ENCODE results near the gene CSNK2A2.

The CSNK2A2 gene

DNA sequence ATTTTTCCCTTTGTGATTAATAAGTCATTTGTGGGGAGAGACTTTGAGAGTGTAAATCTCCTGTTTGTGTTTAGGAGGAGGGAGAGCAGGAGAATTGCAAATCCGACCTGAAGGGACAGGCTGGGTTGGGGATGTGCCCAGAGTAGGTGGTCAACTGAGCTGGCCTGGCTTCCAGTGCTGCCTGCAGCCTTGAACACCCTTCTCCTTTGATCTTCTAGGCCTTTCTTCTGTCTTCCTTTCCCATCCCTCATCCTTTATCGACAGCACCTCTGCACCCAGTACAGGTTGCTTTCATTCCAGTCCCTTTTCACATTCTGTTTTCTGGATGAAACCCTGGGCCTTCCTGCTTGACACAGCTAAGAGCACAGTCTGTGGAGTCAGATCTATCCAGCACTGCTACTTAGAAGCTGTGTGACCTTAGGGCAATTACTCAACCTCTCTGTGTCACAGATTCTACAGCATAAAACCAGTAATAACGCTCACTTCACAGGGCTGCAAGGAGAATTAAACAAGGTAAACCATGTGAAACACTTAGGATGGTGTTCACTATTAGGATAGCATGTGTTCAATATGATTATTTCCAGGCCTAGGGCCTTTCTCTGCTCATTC lies 1.0 kb upstream of the CSNK2A2 start:
- DNase-seq (ENCODE audit: low read depth in 2 of 2) = no peak

DNA sequence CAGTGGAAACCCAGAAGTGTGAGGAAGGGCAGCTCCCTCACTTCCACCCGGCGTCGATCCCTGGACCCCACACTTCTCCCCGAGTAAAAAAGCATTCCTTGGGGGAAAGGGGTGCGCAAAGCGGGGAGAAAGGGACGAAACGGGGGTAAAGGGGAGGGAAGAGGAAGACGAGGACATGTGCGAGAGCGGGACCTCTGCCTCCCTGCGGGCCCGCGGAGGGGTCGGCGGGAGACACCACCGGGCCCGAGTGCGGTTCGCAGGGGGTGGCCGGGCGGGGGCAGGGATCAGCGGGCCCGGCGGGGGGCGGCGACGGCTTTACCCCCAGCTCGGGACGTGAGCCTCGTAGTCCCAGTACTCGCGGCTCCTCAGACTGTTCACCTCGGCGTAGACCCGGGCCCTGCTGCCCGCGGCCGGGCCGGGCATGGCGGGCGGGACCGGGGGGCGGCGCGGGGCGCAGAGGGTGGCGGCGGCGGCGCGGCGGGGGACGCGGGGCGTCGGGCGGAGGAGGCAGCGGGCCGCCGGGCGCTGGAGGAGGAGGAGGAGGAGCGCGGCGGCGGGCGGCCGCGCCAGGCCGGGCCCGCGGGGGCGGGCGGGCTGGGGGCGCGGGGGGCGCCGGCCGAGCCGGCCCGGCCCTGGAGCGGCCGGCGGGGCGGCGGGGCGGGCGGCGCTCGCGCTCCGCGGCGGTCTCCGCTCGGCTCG lies 443 bp downstream of the CSNK2A2 start:
- DNase-seq (ENCODE audit: low read depth in 2 of 2) = no peak

DNA sequence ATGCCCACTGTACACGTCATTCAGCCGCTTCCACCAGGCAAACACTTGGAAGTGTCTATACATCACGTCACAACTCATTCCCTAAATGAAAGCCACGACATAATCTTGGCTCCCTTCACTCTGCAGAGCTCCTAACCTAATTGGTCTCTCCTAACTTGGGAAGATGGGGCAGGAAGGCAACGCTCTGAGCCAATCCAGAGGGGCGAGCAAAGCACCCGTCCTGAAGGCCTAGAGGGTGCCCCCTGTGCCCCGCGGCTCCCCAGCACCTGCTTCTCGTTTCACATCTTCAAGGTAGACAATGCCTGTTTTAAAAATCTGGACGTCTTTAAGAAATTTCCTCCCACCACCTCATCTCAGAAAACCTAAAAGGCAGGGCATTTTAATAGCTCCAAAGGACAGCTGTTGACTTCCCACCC lies 1.0 kb downstream of the CSNK2A2 start:
- DNase-seq (ENCODE audit: low read depth in 2 of 2) = no peak

DNA sequence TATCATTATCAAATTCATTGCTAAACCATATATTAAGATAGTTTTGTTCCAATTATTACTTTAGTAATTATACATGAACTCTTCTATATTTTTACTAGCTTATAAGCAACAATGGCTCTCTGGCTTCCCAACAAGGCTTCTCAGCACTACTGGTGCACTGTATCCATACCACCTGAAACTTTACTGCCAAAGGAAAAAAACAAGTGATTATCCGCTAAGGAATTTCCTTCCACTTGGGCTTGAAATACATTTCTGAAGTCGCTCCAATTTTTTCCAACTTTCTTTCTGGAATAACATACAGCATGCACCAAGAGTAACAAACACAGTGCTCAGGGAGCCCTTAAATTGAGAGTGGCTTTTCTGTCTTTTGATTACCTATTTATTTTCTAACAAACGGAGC lies 2.1 kb downstream of the CSNK2A2 start:
- no peak for DNase-seq (ENCODE audit: low read depth in 2 of 2)

DNA sequence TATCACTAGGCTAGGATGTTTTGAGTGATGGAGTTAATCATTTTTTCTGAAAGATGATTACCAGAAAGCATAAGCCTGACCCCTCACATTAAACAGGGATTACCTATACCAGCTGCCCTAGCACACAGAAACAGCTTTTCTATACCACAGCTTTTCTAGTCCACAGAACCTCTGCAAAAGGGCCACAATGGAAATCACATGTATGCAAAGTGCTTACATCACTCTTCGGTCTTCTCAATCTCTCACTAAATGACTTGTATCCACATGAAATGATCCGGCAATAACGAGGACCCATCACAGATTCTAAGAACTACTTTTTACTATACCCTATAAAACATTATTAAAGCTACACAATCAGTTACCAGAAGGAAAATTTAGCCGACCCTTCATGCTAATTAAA lies 2.6 kb downstream of the CSNK2A2 start:
- no peak for DNase-seq (ENCODE audit: low read depth in 2 of 2)

DNA sequence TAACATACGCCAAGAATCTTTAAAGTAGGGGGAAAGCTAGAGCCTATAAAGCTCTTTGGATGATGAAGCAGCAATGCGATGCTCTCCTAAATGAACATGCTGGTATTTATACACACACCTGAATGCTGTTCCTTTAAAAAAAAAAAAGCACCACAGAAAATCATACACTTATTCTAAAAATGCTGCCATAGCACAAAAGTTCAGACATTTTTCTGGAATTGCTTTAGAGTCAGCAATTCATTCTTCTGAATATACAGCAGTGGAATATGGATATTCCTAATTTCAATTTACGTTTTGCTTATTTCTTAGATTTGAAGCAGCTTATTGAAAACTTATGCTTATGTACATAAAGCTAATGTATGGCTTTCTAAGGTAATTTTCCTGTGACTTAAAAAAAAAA lies 3.1 kb downstream of the CSNK2A2 start:
- no peak for DNase-seq (ENCODE audit: low read depth in 2 of 2)

DNA sequence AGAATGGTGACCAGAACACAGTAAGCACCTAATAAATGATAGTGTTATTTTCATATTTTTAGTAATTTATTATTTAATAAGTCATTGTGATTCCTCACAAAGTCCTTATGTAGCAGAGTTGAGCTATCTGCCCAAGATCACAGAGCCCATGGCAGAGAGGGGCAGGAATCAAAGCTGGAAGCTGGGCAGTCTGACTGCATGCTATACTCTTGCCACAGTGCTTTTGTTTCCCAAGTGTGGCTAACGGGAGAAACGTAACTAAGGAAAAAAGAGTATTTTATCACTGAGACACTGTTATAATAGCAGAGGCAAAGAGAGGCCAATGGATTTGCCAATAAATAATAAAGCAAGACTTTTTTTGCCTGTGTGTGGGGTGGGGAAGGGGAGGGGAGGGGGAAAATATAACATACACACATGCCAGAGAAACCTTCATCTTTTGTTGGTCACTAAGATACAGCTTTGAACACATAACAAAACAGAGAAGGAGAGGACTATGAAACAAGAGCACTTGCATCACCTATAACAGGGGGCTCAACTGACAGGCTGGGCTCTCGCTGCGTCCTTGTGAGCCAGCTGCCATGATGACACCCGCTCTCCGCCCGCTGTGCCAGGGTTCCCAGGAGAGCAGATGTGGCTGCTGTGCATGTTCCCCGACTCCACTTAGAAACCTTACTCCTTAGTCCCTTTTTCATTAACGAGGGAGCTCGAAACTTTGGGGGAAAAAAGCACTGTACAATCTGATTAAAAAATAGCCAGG lies 10.1 kb downstream of the CSNK2A2 start:
- DNase-seq (ENCODE audit: low read depth in 2 of 2) = no peak

DNA sequence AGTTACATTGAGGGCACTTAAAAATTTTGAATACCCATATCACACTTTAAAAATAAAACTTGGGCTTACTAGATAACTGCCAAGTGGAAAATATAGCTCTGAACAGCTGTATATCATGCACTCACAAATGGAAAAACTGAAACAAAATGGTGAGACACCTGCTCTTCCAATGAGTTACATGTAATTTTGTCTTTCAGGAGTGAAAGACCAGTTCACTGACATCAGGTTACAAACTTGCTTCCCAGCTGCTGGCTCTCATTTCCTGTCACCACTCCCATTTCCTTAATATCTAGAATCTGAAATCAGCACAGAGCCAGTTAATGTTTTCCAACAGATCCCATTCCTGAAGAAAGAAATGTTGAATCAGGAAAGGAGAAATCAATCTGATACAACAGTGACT lies 10.8 kb downstream of the CSNK2A2 start:
- no peak for DNase-seq (ENCODE audit: low read depth in 2 of 2)

DNA sequence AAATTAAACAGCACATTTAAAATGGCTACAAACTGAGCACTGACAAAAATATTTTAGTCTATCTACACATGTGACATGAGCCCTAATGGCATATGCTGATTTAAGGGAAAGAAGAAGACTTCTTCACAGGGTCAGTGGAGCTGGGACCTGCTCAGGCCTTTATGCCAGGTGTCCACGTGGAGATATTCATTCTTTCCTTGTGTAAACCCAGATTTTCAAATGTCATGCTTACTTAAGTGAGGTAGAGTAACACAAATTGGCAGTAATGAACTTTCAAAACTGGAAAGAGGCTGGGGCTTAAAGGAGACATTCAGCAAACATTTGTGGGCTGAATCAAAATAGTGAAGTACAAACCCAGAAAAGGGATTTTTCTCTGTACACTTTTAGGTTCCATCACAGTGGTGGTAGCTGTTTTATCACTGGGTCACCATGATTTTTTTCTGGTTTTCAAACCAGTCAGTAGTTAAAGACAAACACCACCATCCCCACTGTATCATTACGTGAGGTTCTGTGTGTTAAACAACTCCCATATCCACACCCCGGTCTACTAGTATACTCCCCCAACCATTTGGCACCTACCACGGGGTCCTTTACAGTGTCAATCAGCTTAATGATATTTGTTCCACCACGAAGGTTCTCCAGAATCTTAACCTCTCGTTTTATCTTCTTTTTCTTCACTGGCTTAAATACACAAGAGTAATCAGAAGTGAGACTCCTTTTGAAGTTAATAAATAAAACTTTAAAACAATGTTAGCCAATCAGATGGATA lies 11.5 kb downstream of the CSNK2A2 start:
- no peak for DNase-seq (ENCODE audit: low read depth in 2 of 2)

DNA sequence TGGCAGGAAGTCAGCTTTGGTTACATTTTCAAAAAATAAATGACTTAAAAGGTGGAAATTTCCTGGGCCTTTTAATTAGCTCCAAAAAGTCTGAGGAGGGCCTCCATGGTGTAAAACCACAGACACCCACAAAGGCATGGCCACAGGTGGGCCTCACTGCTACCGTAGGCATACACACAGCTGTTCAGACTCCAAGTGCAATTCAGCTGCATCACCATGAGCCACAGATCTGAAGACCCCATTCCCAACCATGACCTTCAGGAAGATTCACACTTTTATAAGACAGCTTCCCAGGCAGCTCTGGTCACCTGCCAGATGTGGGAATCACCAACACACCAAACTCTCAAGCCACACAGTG lies 20.6 kb downstream of the CSNK2A2 start:
- DNase-seq (ENCODE audit: low read depth in 2 of 2) = no peak

DNA sequence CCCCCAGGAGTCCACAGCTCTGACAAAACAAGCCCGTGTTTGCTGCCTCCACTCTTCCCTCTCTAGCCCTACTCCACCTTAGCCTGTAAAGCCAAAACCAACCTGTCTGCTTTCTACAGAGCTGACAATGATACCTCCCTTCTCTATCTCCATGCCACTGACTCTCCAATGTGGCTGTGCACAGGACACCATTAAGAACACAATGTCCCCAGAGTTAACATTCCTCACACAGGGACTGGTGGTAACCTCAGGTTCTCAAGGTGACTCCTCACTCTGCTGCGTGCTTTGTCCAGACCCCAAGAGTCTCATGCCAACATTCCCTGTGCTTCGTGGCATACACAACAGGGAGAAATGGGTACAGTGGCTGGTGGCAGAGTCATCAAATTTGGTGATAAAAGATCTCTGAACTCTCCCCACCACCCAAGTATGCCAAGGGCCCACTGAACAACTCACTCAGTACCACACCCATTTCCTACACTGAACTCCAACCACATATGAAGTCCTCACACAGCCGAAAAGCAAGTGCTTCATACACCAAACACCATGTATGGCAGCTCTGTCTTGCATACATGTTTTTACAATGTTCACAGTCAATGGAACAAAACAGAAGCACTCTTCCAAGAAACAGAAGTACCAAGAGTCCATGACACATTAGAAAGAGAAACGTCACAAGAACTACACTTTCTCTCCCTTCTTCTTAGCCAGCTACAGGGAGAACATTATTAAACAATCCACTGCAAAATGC lies 21.1 kb downstream of the CSNK2A2 start:
- DNase-seq (ENCODE audit: low read depth in 2 of 2) = no peak

DNA sequence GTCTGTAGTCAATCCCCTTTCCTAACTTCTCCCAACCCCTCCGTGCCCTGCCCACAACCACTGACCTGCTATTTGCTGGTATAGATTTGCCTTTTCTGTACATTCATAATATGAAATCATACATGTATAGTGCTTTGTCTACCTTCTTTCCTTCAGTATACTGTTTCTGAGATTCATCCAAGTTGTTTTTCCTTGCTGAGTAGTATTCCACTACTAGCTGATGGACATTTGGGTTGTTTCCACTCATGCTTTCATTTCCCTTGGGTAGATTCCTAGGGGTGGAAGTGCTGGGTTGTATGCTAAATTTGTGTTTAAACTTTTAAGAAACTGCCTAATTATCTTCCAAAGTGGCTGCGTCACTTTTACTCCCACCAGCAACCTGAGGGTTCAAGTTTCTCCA lies 27.7 kb downstream of the CSNK2A2 start:
- no peak for DNase-seq (ENCODE audit: low read depth in 2 of 2)

DNA sequence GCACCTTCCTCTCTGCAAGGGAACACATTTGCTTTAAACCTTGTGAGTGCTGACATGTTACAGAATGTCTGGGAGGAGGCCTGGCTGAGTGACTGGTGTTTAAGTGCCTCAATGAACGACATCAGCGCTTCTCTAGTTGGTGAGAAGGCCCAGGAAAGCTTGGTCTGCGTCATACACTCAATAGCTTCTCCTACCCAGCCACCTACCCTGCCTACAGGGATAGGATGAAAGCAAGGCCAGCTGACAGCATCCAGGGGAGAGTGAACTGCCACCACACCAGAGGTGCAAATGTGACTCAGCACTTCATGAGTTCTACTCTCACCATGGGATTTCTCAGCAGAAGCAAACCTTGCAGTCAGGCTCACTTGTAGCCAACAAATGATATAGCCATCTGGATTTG lies 37.1 kb downstream of the CSNK2A2 start:
- no peak for DNase-seq (ENCODE audit: low read depth in 2 of 2)

DNA sequence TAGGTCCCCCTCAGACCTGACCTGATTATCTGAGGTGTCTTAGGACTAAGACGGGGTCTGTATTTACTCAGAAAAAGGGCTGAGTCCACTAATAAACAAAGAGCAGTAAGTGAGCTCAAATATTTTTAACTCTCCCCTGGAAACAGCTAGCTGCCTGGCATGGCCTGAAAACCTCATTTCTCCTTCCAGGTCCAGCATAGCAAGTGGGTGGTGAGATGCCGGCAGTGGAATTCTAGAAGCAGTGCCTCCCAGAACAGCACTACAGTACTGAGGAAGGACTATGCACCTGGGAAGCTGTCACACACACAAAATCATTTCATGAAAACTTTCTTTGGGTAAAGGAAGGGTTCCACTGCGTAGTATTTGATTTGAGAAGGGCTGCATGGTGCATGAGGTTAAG lies 39.2 kb downstream of the CSNK2A2 start:
- no peak for DNase-seq (ENCODE audit: low read depth in 2 of 2)

DNA sequence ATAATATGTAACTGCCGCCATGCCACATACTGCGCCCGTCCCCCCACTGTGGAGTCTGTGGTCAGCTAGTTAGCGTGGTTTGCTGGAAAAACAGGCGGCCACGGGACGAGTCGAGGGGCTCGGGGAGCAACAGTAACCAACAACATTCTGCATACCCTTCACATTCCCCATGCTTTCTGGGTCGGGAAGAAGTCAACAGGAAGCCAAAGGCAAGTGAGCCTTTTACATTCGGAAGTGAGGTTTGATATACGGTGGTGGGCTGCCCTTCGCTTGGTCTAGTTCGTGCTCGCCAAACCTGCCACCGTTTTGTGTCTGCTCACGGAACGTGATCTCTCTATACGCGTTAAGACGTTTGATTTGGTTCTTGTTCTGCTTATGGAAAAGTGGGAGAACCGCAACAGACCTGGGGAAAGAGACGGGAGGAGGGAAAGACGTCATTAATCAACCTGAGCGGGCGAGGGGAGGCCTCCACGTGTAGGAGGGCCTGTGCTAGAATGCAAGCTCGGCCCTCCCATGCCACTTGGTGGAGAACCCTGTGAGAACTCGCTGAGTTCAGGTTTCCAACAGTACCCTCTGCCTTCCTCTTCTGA lies 39.9 kb downstream of the CSNK2A2 start:
- DNase-seq (ENCODE audit: low read depth in 2 of 2) = no peak

DNA sequence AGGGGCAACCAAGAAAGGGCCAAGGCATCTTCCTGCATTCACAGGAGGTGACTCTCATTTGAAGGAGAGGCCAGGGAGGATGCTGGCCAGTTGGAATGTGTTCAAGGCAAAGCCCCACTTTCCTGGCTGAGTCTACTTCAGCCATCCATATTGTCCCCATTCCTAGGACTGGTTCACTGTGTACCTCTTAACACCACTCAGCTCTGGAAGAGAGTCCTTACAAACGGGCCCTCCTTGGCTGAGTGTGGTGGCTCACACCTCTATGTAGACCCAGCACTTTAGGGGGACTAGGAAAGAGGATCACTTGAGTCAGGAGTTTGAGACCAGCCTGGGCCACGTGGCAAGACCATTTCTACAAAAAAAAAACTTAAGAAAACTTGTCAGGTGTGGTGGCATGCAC lies 40.7 kb downstream of the CSNK2A2 start:
- DNase-seq (ENCODE audit: low read depth in 2 of 2) = no peak

DNA sequence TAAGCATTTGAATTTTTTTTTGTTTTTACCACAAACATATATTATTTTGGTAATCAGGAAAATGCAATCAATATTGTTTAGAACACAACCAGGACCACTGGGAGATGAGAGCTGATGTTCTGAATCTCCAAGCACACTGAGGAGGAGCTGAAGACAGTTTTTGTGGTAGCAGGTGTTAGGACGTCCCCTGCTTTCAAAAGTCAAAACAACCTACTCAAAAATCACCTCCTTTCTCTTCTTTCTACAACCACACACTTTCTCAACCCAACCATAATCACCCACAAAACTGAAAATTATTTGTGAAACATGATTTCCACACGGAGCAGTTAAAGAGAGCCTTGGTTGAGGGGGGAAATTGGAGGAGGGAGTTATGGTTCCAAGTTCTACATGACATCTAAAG lies 42.1 kb downstream of the CSNK2A2 start:
- no peak for DNase-seq (ENCODE audit: low read depth in 2 of 2)

DNA sequence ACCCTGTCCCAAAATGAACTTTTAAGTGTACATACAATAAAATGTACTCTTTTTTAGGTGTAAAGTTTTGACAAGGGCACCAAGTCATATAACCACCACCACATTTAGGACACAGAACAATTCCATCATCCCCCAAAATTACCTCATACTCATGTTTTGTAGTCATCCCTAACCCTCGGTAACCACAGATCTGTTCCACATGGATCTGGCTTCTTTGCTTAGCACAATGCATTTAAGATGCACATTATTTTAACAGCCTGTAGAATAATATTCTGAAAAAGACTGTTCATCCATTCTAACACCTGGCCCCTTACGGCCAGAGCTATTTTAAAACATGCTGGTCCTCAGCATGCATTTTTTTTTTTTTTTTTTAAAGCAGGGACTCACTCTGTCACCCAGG lies 43.6 kb downstream of the CSNK2A2 start:
- no peak for DNase-seq (ENCODE audit: low read depth in 2 of 2)

DNA sequence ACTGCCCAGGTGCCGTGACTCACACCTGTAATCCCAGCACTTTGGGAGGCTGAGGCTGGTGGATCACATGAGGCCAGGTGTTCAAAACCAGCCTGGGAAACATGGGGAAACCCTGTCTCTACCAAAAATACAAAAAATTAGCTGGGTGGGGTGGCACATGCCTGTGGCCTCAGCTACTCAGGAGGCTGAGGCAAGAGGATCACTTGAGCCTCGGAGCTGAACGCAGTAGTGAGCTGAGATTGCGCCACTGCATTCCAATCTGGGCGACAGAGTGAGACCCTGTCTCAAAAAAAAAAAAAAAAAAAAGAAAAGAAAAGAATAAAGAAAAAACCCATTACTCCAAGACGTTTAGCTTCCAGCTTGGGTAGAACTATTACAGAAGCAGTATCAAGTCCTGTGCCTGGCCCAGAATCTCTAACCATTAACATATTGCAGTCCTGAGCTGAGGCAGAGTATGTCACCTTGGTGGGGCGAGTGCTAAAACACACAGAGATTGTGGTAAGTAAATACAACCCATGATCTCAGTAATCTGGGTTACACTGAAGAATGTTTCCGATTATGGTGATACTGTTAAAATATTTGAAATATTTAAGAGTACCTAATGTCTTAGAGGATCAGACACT lies 45.5 kb downstream of the CSNK2A2 start:
- no peak for DNase-seq (ENCODE audit: low read depth in 2 of 2)

DNA sequence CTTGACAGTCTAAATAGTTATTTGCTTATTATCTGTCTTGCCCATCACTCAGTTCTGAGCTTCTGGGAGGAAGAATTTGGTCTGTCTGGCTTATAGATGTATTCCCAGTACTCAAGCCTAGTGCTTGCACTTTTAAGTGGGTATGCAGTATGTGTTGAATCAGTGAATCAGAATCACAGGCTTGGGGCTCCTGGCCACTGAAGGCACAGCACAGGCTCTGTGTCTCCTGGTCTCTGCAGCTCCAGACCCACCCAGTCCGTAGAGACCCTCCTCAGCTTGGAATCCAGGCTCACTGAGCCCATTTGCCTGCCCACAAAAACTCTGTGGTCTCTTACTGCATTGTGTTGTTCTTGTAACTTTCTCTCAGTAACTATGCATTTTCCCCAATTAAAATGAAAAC lies 49.4 kb downstream of the CSNK2A2 start:
- no peak for DNase-seq (ENCODE audit: low read depth in 2 of 2)

DNA sequence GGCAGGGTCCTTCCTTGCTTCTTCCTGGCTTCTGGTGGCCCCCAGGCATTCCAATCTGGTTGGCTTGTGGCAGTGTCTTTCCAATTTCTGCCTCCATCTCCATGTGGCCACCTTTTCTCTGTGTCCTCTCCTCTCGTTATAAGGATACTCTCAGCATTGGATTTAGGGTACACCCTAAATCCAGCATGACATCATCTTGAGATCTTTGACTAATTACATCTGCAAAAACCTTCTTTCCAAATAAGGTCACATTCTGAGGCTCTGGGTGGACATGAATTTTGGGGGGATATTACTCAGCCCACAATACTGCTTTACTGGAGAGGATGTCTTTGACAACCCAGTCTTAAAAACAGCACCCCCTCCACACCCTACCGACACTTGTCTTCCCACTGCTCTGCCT lies 49.8 kb downstream of the CSNK2A2 start:
- DNase-seq (ENCODE audit: low read depth in 2 of 2) = no peak

Data from stimulated activated CD8-positive, alpha-beta memory T cell treated with anti-CD3 and anti-CD28 coated beads, Interleukin-7, amount 100 ng/mL, for 1 hour (primary cell).